ENCODE measurements around the gene LCLAT1.

Gene LCLAT1

GRCh38 chr2:30541680-30542079, 94.6 kb downstream of the LCLAT1 start:
- TF ChIP-seq CTCF (IDR thresholded peaks at IDR 0.05; ENCODE audit: low read depth, low read length, missing control alignments) = no peak
- H3K27ac ChIP-seq = no peak overlapping the region
- no peaks in the 10 kb centered on the region for H3K27me3 ChIP-seq (replicated peaks)
- in situ Hi-C loops (cut with HindIII; ENCODE audit: low pct_ligation_motif_present, low sequenced_read_pairs) = no loop called here
- H3K4me3 ChIP-seq (ENCODE audit: low read depth, low read length) = no peak overlapping the region
- no peak for DNase-seq
- no peaks in the 10 kb centered on the region for H3K36me3 ChIP-seq (replicated peaks)

DNA sequence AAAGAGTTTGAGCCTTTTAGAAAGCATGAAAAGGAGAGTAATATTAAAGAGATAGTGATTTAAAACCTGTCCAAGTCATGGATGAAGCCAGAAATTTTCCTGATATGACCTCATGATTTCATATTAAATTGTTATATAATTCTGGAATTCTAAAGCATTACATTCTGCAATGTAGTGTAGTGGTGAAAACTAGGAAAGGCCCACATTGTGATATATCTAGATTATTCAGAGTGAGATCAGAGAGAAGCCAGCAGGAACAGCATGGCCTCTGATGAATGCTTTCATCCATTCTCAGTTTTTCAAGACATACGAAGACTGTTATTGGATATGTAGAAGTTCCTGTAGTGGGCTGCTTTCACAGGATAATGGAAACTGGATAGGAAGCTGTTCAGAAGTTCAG, 98.8 kb downstream of the LCLAT1 start:
- in situ Hi-C loops (cut with HindIII; ENCODE audit: low pct_ligation_motif_present, low sequenced_read_pairs) = no loop called here
- TF ChIP-seq CTCF (IDR thresholded peaks at IDR 0.05; ENCODE audit: low read depth, low read length, missing control alignments) = no peak
- no peaks in the 10 kb centered on the region for H3K36me3 ChIP-seq (replicated peaks)
- DNase-seq = no peak
- no peak overlapping the region for H3K4me3 ChIP-seq (ENCODE audit: low read depth, low read length)
- H3K27ac ChIP-seq = no peak overlapping the region
- no peaks in the 10 kb centered on the region for H3K27me3 ChIP-seq (replicated peaks)

- no peaks in the 10 kb centered on the region for H3K36me3 ChIP-seq (replicated peaks)
- no peak overlapping the region for H3K27ac ChIP-seq
- no peak overlapping the region for H3K4me3 ChIP-seq (ENCODE audit: low read depth, low read length)
- no peak for TF ChIP-seq CTCF (IDR thresholded peaks at IDR 0.05; ENCODE audit: low read depth, low read length, missing control alignments)
- DNase-seq = no peak
- in situ Hi-C loops (cut with HindIII; ENCODE audit: low pct_ligation_motif_present, low sequenced_read_pairs) = no loop called here
- no peaks in the 10 kb centered on the region for H3K27me3 ChIP-seq (replicated peaks)
These were observed 101.3 kb downstream of the LCLAT1 start for GRCh38 chr2:30548386-30548785.

DNA sequence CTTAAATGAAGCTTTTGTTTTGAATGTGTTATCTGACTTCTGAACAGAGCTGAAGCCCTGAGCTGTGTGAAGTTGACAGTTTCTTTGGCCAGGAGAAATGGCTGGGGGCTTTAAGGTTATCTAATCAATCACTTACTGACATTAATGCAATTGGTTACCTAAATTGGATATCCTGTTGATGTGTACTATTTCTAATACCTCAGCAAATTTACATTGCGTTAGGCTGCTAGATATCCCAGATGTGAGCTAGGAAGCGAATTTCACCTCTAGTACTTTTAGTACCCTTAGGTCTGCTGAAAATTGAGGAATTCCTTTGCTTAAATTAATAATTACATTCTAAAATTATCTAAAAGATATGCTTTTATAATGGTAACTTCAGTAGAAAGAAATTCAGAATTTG, 102.0 kb downstream of the LCLAT1 start:
- no peak for DNase-seq

GRCh38 chr2:30559544-30560275, 112.7 kb downstream of the LCLAT1 start:
- no peak overlapping the region for H3K27ac ChIP-seq
- no peak for TF ChIP-seq CTCF (IDR thresholded peaks at IDR 0.05; ENCODE audit: low read depth, low read length, missing control alignments)
- no peaks in the 10 kb centered on the region for H3K27me3 ChIP-seq (replicated peaks)
- DNase-seq = no peak
- H3K4me3 ChIP-seq (ENCODE audit: low read depth, low read length) = no peak overlapping the region
- in situ Hi-C loops (cut with HindIII; ENCODE audit: low pct_ligation_motif_present, low sequenced_read_pairs) = no loop called here
- H3K36me3 ChIP-seq (replicated peaks) = no peaks in the 10 kb centered on the region

More for the DNA sequence above, 102.0 kb downstream of the LCLAT1 start:
- Histone ChIP-seq H3K27me3 (replicated peaks) (no peaks in the 10 kb centered on the region), H3K36me3 (replicated peaks) (no peaks in the 10 kb centered on the region), H3K27ac (no peak overlapping the region), H3K4me3 (ENCODE audit: low read depth, low read length) (no peak overlapping the region)
- in situ Hi-C loops (cut with HindIII; ENCODE audit: low pct_ligation_motif_present, low sequenced_read_pairs) = no loop called here
- TF ChIP-seq CTCF (IDR thresholded peaks at IDR 0.05; ENCODE audit: low read depth, low read length, missing control alignments) = no peak

- Histone ChIP-seq H3K36me3 (replicated peaks) (no peaks in the 10 kb centered on the region), H3K27ac (no peak overlapping the region), H3K4me3 (ENCODE audit: low read depth, low read length) (no peak overlapping the region), H3K27me3 (replicated peaks) (no peaks in the 10 kb centered on the region)
- in situ Hi-C loops (cut with HindIII; ENCODE audit: low pct_ligation_motif_present, low sequenced_read_pairs) = no loop called here
- no peak for TF ChIP-seq CTCF (IDR thresholded peaks at IDR 0.05; ENCODE audit: low read depth, low read length, missing control alignments)
- DNase-seq = no peak
These were observed 114.3 kb downstream of the LCLAT1 start for GRCh38 chr2:30561349-30561748.
